ENCODE measurements around the gene ANXA11. TPM values are rescaled to one million over a fixed set of nuclear protein-coding genes. Genes with fewer than 3 reads are reported as not detected.
A peak's percentile ranks its signal among the peaks of the same experiment; 100 is the strongest.

Gene ANXA11
- total RNA-seq, 1 donor from 2014 or later, result 390 TPM

GRCh38 chr10:80161321-80162083, 43.8 kb downstream of the ANXA11 start:
- intact Hi-C loops (cut with micrococcal nuclease), result no loop called here
- peaks cover 100% of the 10 kb centered on the region for H3K4me1 ChIP-seq
- TF ChIP-seq, protein P1, sequence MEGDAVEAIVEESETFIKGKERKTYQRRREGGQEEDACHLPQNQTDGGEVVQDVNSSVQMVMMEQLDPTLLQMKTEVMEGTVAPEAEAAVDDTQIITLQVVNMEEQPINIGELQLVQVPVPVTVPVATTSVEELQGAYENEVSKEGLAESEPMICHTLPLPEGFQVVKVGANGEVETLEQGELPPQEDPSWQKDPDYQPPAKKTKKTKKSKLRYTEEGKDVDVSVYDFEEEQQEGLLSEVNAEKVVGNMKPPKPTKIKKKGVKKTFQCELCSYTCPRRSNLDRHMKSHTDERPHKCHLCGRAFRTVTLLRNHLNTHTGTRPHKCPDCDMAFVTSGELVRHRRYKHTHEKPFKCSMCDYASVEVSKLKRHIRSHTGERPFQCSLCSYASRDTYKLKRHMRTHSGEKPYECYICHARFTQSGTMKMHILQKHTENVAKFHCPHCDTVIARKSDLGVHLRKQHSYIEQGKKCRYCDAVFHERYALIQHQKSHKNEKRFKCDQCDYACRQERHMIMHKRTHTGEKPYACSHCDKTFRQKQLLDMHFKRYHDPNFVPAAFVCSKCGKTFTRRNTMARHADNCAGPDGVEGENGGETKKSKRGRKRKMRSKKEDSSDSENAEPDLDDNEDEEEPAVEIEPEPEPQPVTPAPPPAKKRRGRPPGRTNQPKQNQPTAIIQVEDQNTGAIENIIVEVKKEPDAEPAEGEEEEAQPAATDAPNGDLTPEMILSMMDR (IDR thresholded peaks at IDR 0.05; ENCODE audit: borderline replicate concordance), result no peak
- H3K27me3 ChIP-seq (ENCODE audit: low read depth), result no peaks in the 10 kb centered on the region
- H3K36me3 ChIP-seq, result peaks cover 83% of the 10 kb centered on the region
- no peak for DNase-seq
- no peak overlapping the region for H3K4me3 ChIP-seq
- peak overlapping the region; percentile 90 for H3K27ac ChIP-seq (replicated peaks)
- H3K9me3 ChIP-seq (replicated peaks), result no peaks in the 10 kb centered on the region

GRCh38 chr10:80160361-80161320, 44.7 kb downstream of the ANXA11 start:
- no peaks in the 10 kb centered on the region for H3K27me3 ChIP-seq (ENCODE audit: low read depth)
- peaks cover 86% of the 10 kb centered on the region for H3K36me3 ChIP-seq
- TF ChIP-seq, protein P1 (IDR thresholded peaks at IDR 0.05; ENCODE audit: borderline replicate concordance), result no peak
- intact Hi-C loops (cut with micrococcal nuclease), result no loop called here
- H3K4me1 ChIP-seq, result peaks cover 94% of the 10 kb centered on the region
- peak overlapping the region; percentile 90 for H3K27ac ChIP-seq (replicated peaks)
- H3K9me3 ChIP-seq (replicated peaks), result no peaks in the 10 kb centered on the region
- no peak overlapping the region for H3K4me3 ChIP-seq
- DNase-seq, result no peak

DNA sequence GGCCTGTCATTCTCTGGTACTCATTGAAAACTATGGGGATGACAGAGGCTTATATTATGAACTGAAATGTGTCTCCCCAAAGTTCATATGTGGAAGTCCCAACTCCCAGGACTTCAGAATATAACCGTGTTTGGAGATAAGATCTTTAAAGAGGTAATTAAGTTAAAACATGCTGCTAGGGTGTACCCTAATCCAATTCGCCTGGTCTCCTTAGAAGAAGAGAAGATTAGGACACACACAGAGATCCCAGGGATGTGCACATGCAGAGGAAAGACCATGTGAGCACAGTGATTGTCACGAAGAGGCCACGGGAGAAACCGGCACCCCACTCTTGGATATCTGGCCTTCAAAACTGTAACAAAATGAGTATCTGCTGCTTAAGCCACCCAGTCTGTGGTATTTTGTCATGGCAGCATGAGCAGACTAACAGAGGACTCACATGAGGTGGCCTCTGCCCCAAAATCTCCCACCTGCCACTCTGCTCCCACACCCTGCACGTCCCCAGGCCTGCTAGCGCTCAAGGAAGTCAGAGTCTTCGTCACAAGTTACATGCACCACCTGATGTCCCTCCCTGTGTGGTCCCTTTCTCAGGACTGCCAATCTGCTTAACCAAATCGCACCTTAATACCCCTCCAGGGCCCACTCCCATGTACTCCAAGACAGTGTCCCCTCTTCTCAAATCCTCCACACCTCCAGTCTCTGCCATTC, 46.0 kb downstream of the ANXA11 start:
- TF ChIP-seq, protein P1 (IDR thresholded peaks at IDR 0.05; ENCODE audit: borderline replicate concordance), result no peak
- Histone ChIP-seq H3K27ac (replicated peaks) (peak overlapping the region; percentile 90), H3K4me3 (peak overlapping the region; percentile 14), H3K27me3 (ENCODE audit: low read depth) (no peaks in the 10 kb centered on the region), H3K4me1 (peaks cover 81% of the 10 kb centered on the region), H3K36me3 (peaks cover 86% of the 10 kb centered on the region), H3K9me3 (replicated peaks) (no peaks in the 10 kb centered on the region)
- intact Hi-C loops (cut with micrococcal nuclease), result loop anchor here (5.0 kb wide), 1 partner anchor 48 kb away; the partner anchor contains the start of gene ANXA11
- DNase-seq, result no peak

GRCh38 chr10:80158598-80159127, 46.7 kb downstream of the ANXA11 start:
- H3K27ac ChIP-seq (replicated peaks), result peak overlapping the region; percentile 90
- no peaks in the 10 kb centered on the region for H3K27me3 ChIP-seq (ENCODE audit: low read depth)
- H3K4me1 ChIP-seq, result peaks cover 74% of the 10 kb centered on the region
- peaks cover 86% of the 10 kb centered on the region for H3K36me3 ChIP-seq
- TF ChIP-seq, protein P1 (IDR thresholded peaks at IDR 0.05; ENCODE audit: borderline replicate concordance), result no peak
- peak; percentile 88 for DNase-seq
- peak overlapping the region; percentile 14 for H3K4me3 ChIP-seq
- H3K9me3 ChIP-seq (replicated peaks), result no peaks in the 10 kb centered on the region
- intact Hi-C loops (cut with micrococcal nuclease), result loop anchor here (5.0 kb wide), 1 partner anchor 49 kb away; the partner anchor contains the start of gene ANXA11

All from left ventricle myocardium inferior (tissue), 1 donor.